Measurements from ENCODE around the gene CALHM6. TPM values are rescaled to one million over a fixed set of nuclear protein-coding genes. Genes with fewer than 3 reads are reported as not detected.

CALHM6 gene
- total and polyA plus RNA-seq, 2 of the 8 experiments (the other 6 are each of a cell fraction or from before 2014, with no cell fraction given) = 0.93 to 1.8 TPM

- Histone ChIP-seq H3K23ac (ENCODE audit: insufficient read length) (no peak overlapping the region), H3K56ac (replicated peaks; ENCODE audit: insufficient read length, low read depth, low read length) (no peak overlapping the region), H3K27ac (ENCODE audit: low read depth, low read length) (no peak overlapping the region), H3K79me1 (ENCODE audit: low read depth, low read length) (peaks cover 2% of the 10 kb centered on the region; the same call in 1 of the 2 replicates), H2BK20ac (ENCODE audit: low read length) (no peak overlapping the region), H3K36me3 (ENCODE audit: control insufficient read depth in 2 of 4, insufficient read depth in 4 of 4, low read length in 3 of 4) (peaks cover 0 to 3% (median 0%) of the 10 kb centered on the region in 4 experiments; a peak in 1 of 8 replicates), H4K8ac (ENCODE audit: extremely low read depth, insufficient read depth, low read length) (no peak overlapping the region), H3K23me2 (ENCODE audit: low read depth, low read length) (no peaks in the 10 kb centered on the region), H3K18ac (ENCODE audit: extremely low read depth, low read length) (no peak overlapping the region), H3K9ac (replicated peaks in 1 of 4; ENCODE audit: extremely low read depth in 1 of 4, low read depth in 3 of 4, low read length in 3 of 4) (no peak overlapping the region), H2BK5ac (ENCODE audit: low read depth, low read length) (no peak overlapping the region), H3K4me3 (ENCODE audit: extremely low read depth in 1 of 4, insufficient read depth in 2 of 4, low read depth in 3 of 4, low read length in 4 of 4) (no peak overlapping the region), H3K27me3 (replicated peaks in 1 of 4; ENCODE audit: control insufficient read depth in 3 of 4, extremely low read depth in 1 of 4, insufficient read depth in 3 of 4, low read length in 3 of 4) (no peaks in the 10 kb centered on the region), H2BK120ac (replicated peaks; ENCODE audit: low read depth, low read length) (no peak overlapping the region), H3K79me2 (ENCODE audit: control insufficient read depth in 1 of 2, insufficient read depth in 2 of 2, low read length in 2 of 2) (peaks cover 0 to 43% of the 10 kb centered on the region in 2 experiments; a peak in 2 of 4 replicates), H3K9me3 (ENCODE audit: insufficient read depth in 2 of 2, low read depth in 1 of 2, low read length in 1 of 2) (no peaks in the 10 kb centered on the region; a peak in 1 of 4 replicates), H3K14ac (ENCODE audit: insufficient read length) (no peak overlapping the region), H3K4me2 (ENCODE audit: insufficient read depth in 1 of 2, low read depth in 2 of 2, low read length in 2 of 2) (no peak overlapping the region), H2AFZ (ENCODE audit: low read length) (no peak overlapping the region), H2BK12ac (ENCODE audit: low read depth, low read length) (no peak overlapping the region), H4K91ac (replicated peaks; ENCODE audit: insufficient read length, low read length) (no peak overlapping the region), H3K4ac (replicated peaks; ENCODE audit: insufficient read length, low read depth, low read length) (no peak overlapping the region), H4K5ac (ENCODE audit: insufficient read length, low read depth, low read length) (no peak overlapping the region), H2BK15ac (ENCODE audit: low read length) (no peak overlapping the region), H3K4me1 (replicated peaks in 1 of 4; ENCODE audit: control insufficient read depth in 3 of 4, insufficient read depth in 4 of 4, low read length in 3 of 4) (peaks cover 2 to 6% (median 2%) of the 10 kb centered on the region in 4 experiments; a peak in 3 of 7 replicates), H4K20me1 (replicated peaks in 1 of 2; ENCODE audit: control insufficient read depth in 1 of 2, insufficient read depth in 2 of 2, low read length in 2 of 2) (no peaks in the 10 kb centered on the region), H2AK5ac (ENCODE audit: low read depth, low read length) (no peak overlapping the region)
- ChIA-PET POLR2A (ENCODE audit: partially characterized antibody) (interaction anchor here (1.3 kb wide), 1 partner anchor 49 kb away, joined by 4 read pairs; no protein-coding TSS in a partner anchor), CTCF (ENCODE audit: partially characterized antibody) (interaction anchor here (0.9 to 1.4 kb wide), 5 partner anchors 10 to 116 kb away, joined by 3 to 7 read pairs (median 4); no protein-coding TSS in a partner anchor)
- 94% methylated on average over 5 of the region's 5 CpGs; no CpG with 5 or more reads in 1 of the 2 experiments for WGBS, 2 experiments (ENCODE audit: extremely low coverage in 1 of 2, insufficient coverage in 1 of 2, insufficient read length in 1 of 2, insufficient replicate concordance in 2 of 2, low coverage in 1 of 2, low lambda C conversion rate in 2 of 2, missing lambda C conversion rate in 1 of 2)
- no peak for FAIRE-seq
- TF ChIP-seq SUZ12 (IDR thresholded peaks at IDR 0.05; ENCODE audit: low read length) (no peak), CTBP2 (IDR thresholded peaks at IDR 0.05; ENCODE audit: borderline replicate concordance, insufficient read depth, insufficient read length, low read length) (no peak)
- no peak for DNase-seq (ENCODE audit: low read depth in 1 of 2, low spot score in 2 of 2)
Measured at GRCh38 chr6:116420341-116420740, 40.8 kb upstream of the CALHM6 start.

All from H1 (cell line).